HG03159 (cell line): ENCODE results near the gene DNAH11.
"Not testable (repeated sequence)": the region's sequence is repeated elsewhere in the genome, so short reads cannot be mapped to it uniquely, and the experiment has no call there.

Experiments
- ATAC-seq: cut with Tn5 transposase; IDR thresholded peaks from one replicate; pipeline ENCODE4 v1.9.1; 2021; ENCODE audit warnings: mild to moderate bottlenecking, moderate library complexity; ENCODE audit not compliant: unreplicated experiment

Gene DNAH11

GRCh38 chr7:21869785-21870402 is 327.1 kb downstream of the DNAH11 start:
- no peak for ATAC-seq

DNA sequence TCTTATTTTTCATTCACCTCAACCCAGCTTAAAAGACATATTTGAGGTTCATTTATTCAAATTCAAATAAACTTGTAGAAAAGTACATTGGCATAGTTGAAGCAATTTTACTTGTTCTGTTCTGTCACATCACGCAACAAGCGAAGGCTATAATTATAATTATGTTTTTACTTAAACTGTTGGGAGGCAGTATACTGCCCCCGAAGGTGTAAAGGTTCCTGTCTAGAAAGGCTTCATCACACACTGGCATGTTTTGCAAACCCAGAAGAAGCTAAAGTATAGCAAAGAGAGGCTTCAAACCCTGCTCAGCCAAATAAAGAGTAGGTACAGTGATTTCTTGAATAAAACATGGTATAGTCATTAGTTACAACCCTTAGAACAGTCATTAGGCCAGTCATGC is 340.2 kb downstream of the DNAH11 start:
- no peak for ATAC-seq

- not testable (repeated sequence) for ATAC-seq
Observed at GRCh38 chr7:21883501-21883900, 340.7 kb downstream of the DNAH11 start.

DNA sequence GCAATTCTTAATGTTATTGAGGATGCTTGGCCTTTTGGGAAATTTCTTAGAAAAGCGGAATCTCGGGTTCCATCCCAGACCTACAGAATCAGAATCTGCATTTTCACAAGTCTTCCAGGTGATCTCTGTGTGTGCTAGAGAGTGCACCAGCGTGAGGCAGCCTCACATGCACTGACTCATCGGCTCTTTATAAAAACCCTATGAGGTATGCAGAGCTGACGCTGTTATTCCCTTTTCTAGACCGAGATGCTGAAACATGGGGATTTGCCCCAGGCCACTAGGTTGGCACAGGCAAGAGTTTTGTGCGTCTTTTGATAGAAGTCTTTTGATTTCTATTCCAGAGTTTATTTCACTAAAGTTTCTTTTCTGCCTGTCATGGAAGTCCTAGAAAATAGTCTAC is 341.7 kb downstream of the DNAH11 start:
- ATAC-seq = no peak

GRCh38 chr7:21886396-21886795 is 343.6 kb downstream of the DNAH11 start:
- no peak for ATAC-seq

GRCh38 chr7:21887353-21887752 is 344.5 kb downstream of the DNAH11 start:
- no peak for ATAC-seq

- no peak for ATAC-seq
Observed at GRCh38 chr7:21887779-21888178, 344.9 kb downstream of the DNAH11 start.

GRCh38 chr7:21891291-21891690 is 348.5 kb downstream of the DNAH11 start:
- no peak for ATAC-seq

GRCh38 chr7:21893401-21893800 is 350.6 kb downstream of the DNAH11 start:
- ATAC-seq = no peak

- ATAC-seq = peak; percentile 92
Observed at GRCh38 chr7:21898265-21898930, 355.6 kb downstream of the DNAH11 start.

DNA sequence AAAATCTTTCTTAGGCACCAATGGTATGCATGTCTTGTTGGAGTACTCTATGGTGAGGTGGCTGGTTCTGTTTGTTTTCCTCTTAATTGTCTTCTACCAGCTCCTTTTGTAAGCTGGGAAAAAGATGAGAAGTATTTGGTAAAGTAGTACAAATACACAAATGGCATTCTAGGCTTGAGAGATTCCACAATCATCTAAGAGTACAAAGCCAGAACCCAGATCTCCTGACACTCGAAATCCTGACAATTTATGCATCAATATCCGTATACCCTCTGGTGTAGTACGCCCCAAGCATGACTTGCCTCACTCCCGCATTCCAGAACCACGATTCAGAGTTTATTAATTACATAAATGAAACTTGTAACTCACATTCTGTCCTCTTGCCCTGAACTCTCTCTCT is 359.4 kb downstream of the DNAH11 start:
- no peak for ATAC-seq

- no peak for ATAC-seq
Observed at GRCh38 chr7:21903020-21903786, 360.4 kb downstream of the DNAH11 start.

DNA sequence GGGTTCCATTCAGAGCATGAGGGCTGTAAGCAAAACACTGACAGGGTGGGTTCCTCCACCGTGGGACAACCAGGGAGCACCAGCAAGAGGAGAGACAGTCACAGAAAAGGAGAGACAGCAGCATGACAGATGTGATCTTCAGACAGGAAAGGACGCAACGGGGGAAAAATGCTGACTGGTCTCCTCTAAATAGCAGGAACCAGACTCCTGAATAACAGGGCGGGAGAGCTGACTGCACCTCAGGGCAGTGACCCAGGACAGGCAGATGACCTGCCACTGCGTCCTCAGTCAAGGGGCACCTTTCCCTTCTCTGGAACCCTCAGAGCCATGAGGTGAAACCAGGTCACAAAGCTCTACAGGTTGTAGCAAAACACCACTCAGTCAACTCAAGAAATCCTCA is 365.9 kb downstream of the DNAH11 start:
- ATAC-seq = no peak

DNA sequence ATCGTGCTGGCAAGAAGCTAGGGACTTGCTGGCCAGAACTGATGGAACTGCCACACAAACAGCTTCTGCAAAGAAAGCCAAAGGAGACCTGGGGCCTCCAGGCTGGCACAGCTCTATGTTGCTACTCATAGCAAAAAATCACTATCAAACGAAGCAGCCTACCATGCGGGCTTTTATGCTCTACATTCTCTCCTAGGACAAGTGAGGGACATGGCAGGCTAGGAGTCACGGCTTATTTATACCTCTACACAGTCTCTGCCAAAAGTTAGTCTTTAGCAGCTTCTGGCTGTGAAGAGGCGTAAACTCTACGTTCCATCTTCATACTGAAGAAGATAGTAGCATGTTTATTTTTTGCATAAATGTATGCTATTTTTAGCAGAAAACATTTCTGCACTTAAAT is 367.4 kb downstream of the DNAH11 start:
- no peak for ATAC-seq

GRCh38 chr7:21911341-21911875 is 368.6 kb downstream of the DNAH11 start:
- no peak for ATAC-seq

- no peak for ATAC-seq
Observed at GRCh38 chr7:21912305-21912704, 369.5 kb downstream of the DNAH11 start.

- ATAC-seq = no peak
Observed at GRCh38 chr7:21912931-21913780, 370.3 kb downstream of the DNAH11 start.

DNA sequence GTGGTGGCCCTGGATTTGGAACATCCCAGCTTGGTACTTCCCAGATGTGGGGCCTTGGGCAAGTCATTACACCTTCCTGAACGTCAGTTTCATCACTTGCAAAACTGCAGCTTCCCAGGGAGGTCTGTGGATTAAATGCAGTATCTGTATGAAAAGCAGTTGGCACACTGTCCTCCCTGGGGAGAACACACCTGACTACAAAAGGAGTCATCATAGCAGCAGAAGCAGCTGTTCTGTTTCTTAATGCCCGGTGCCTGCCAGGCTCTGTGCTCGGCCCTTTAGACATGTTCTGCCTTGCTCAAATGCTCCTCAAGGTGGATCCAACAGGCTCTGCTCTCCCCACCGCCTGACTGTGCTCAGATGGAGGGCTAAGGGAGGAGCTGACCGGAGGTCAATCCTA is 371.8 kb downstream of the DNAH11 start:
- no peak for ATAC-seq

DNA sequence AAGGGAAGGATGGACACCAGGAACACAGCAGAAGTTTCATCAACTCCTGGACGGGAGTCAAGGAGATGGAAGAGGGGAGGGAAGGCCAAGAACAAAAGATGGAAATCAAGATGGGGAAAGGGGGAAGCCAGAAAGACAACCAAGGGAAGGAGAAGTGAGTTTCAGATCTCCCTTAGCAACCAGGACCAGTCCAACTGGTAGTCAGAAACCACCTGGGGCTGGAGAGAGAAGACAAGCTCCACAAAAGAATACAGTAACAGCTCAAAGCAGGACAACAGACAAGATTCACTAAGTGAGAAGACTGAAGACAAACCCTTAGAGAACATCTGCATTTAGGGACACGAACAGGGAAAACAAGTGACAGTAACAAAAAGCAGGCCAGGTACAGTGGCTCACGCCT is 372.3 kb downstream of the DNAH11 start:
- no peak for ATAC-seq

- ATAC-seq = no peak
Observed at GRCh38 chr7:21916176-21916575, 373.3 kb downstream of the DNAH11 start.

DNA sequence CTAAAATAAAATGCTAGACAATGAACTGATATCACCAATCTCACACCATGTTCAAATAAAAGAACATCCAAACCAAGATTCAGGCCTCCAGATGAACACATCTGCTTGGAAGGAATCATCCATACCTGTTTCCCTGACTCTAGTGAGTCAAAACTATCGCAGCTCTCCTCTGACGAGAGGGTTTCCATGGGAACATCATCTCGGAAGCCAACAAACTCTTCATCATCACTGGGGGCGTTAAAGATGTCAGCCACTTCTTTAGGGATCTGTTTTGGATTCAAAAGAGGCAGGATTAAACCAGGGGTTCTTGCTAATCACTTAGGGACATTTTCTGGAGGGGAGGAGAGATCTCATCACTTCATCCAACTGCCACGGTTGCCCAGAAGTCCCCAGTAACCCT is 373.8 kb downstream of the DNAH11 start:
- no peak for ATAC-seq
